ENCODE data around the gene HNRNPA0.
"Not testable (repeated sequence)": the region's sequence is repeated elsewhere in the genome, so short reads cannot be mapped to it uniquely, and the experiment has no call there.

The HNRNPA0 gene

GRCh38 chr5:137754188-137754960 is at the start of gene HNRNPA0:
Gene HNRNPA0, minus strand, starts transcription at chr5:137754363. Its CDS starts 297 bp downstream, at chr5:137754066.
- peak; percentile 97 for DNase-seq

GRCh38 chr5:137802282-137803210 is 48.4 kb upstream of the HNRNPA0 start:
- DNase-seq: no peak

DNA sequence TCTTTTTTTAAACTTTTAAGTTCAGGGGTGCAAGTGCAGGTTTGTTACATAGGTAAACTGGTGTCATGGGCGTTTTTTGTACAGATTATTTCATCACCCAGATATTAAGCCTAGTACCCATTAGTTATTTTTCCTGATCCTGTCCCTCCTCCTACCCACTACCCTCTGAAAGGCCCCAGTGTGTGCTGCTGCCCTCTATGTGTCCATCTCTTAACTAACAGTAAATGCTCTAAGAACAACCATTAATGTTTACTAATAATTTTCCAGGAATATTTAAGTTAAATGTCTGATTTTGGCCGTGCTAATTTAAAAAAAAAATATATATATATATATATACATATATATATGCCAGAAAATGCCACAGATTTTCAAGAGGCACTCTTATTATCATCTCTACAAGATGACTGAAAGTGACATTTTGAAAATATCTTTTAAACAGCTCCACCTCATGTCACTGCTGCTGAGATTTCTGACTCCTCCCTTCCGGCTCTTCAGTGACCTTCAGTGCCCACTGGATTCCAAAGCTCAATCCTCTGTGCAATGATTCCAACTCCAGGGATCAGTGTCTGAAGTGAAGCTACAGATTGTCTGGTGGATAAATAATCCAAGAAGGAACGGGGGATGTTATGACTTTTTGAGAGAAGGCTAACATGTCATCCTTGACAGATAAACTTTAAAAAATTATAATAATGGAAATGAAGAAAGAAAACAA is 46.7 kb upstream of the HNRNPA0 start:
- no peak for DNase-seq

DNA sequence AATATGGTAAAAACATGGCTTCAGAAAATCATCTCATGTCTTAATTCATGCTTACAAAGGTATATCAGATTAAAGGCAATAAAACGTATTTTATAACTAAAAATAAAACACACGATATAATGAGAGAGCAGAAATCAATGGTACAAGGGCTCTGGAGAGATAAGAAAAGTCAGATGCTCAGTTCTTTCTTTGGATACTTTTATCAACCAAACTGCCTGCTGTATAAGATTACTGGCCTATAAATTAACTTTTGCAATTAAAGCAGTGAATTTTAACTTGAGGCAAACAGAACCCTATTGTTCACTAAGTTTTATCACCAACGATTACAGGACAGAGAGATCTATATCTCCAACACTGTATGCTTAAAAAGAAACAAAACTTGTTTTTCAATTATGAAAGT is 42.1 kb upstream of the HNRNPA0 start:
- DNase-seq: no peak

GRCh38 chr5:137794863-137795262 is 40.7 kb upstream of the HNRNPA0 start:
- DNase-seq: no peak

- DNase-seq: no peak
Observed at GRCh38 chr5:137792303-137792702, 38.1 kb upstream of the HNRNPA0 start.

DNA sequence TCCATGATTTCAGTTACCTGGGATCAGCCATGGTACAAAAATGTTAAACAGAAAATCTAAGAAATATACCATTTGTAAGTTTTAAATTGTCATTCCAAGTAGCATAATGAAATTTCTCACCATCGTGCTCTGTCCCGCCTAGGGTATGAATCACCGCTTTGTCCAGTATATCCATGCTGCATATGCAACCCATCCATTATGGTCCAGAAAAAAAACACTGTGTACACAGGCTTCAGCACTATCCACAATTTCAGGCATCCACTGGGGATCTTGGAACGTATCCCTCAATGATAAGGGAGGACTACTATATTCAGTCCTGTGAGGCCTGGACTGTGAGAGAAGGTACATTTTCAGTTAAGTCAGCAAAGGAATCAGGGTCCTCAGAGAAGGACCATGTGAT is 37.6 kb upstream of the HNRNPA0 start:
- DNase-seq: no peak

GRCh38 chr5:137791387-137791786 is 37.2 kb upstream of the HNRNPA0 start:
- no peak for DNase-seq

DNA sequence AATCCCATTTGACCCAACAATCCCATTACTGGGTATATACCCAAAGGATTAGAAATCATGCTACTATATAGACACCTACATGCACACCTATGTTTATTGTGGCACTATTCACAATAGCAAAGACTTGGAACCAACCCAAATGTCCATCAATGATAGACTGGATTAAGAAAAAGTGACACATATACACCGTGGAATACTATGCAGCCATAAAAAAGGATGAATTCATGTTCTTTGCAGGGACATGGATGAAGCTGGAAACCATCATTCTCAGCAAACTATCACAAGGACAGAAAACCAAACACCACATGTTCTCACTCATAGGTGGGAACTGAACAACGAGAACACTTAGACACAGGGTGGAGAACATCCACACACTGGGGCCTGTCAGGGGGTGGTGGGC is 34.4 kb upstream of the HNRNPA0 start:
- DNase-seq: not testable (repeated sequence)

DNA sequence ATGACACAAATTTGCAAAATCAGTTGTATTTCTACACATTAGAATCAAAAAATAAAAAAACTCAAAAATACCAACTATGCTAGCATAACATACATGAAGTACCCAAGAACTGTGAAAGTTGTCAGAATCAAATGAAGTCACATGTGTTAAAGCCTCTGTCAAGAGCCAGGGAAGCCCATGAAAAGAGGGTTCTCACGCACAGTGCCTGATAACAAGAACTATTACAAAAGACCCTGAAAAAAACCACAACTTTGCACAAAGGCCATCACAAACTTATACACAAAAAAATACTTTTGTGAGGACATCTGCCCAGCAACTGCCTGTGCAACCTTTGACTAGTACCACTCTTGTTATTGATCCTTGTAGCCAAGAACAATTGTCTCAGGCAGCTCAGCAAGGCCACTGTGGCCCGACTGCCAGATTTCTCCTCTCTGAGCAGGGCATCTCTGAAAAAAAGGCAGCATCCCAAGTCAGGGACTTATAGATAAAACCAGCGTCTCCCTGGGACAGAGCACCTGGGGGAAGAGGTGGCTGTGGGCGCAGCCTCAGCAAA is 28.9 kb upstream of the HNRNPA0 start:
- DNase-seq: no peak

- no peak for DNase-seq
Observed at GRCh38 chr5:137782055-137782454, 27.9 kb upstream of the HNRNPA0 start.

- no peak for DNase-seq
Observed at GRCh38 chr5:137778772-137779564, 24.8 kb upstream of the HNRNPA0 start.

DNA sequence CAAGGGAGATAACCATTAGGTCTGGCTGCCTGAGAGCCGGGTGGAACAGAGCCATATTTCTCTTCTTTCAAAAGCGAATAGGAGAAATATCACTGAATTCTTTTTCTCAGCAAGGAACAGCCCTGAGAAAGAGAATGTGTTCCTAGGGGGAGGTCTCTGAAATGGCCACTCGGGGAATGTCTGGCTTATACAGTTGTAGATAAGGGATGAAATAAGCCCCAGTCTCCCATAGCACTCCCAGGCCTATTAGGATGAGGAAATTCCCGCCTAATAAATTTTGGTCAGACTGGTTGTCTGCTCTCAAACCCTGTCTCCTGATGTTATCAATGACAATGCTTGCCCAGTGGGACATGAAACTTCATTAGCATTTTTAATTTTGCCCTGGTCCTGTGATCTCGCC is 13.8 kb upstream of the HNRNPA0 start:
- not testable (repeated sequence) for DNase-seq

DNA sequence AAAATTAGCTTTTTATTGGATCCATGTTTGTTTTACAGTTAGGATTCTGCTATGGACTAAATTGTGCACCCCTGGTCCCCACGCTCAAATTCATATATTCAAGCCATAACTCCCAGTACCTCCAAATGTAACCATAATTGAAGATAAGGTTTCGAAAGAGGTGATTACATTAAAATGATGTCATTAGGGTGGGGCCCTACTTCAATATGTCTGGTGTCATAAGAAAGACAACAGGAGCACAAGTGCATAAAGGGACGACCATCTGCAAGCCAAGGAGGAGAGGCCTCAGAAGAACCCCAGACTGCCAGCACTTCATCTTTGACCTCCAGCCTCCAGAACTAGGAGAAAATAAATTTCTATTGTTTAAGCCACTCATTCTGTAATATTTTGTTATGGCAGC is 7.4 kb upstream of the HNRNPA0 start:
- DNase-seq: no peak

DNA sequence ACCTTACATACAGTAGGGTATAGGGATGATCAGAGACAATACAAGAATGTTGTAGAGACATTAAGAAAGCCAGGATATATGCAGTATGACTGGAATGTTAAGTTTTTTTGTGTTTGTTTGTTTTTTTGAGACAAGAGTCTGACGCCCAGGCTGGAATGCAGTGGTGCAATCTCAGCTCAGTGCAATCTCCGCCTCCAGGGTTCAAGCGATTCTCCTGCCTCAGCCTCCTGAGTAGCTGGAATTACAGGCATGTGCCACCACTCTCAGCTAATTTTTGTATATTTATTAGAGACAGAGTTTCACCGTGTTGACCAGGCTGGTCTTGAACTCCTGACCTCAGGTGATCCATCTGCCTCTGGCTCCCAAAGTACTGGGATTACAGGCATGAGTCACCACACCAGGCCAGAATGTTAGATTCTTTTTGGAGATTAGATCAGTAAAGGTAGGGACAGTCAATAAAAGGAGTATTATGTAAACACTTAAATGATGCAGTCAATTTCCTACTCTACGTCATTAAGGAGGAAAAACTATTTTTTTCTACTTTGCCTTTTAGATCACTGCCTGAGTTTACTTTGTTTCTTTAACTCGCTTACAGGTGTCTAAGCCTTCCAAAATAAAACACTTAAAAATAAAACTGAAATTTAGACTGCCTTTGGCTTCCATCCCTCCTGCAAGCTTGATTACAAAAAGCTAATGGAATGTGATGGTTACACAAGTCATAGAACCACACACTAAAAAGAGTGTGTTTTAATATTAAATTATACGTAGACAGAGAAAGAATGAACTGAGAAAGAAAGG is 6.8 kb upstream of the HNRNPA0 start:
- DNase-seq: no peak

DNA sequence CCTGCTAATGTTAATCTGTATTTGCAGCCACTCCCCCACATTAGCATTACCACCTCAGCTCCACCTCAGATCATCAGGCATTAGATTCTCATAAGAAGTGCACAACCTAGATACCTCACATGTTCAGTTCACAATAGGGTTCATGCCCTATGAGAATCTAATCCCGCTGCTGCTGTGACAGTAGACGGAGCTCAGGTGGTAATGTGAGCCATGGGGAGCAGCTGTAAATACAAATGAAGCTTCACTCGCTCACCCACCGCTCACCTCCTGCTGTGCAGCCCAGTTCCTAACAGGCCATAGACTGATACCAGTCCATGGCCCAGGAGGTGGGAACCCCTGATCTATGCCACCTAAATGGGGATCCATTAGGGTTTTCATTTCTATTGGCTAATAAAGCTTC is 6.1 kb upstream of the HNRNPA0 start:
- DNase-seq: no peak

GRCh38 chr5:137758715-137759306 is 4.6 kb upstream of the HNRNPA0 start:
- DNase-seq: peak; percentile 11

DNA sequence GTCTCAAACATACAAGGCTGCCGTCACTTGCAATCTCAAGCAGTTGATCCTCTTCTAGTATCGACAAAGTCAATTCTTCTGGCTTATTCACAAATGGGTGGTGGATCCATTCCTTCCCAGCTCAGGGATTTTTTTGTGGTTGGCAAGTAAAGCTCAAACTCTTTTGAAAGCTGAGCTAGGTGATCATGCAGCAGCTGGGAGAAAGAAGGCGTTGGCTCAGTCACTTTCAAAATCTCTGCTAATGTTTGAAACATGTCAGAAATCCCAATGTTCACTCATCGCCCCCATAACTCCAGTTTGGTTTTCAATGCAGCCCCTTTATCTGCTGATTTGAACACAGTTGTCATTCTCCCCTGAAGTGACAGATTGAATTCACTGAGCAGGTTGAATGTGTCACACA is 4.0 kb upstream of the HNRNPA0 start:
- DNase-seq: no peak

GRCh38 chr5:137757634-137758033 is 3.5 kb upstream of the HNRNPA0 start:
- no peak for DNase-seq

GRCh38 chr5:137754961-137755762 is 999 bp upstream of the HNRNPA0 start:
- no peak for DNase-seq
